Calu3 (cell line): ENCODE results near the gene SMO. TPM values are rescaled to one million over a fixed set of nuclear protein-coding genes. Genes with fewer than 3 reads are reported as not detected.

Experiments
- BruUV-seq: library from RNA; stranded (reverse); fragments of 400-500 nt; replicated peaks from 2 replicates; lab custom pipeline; 2021; lab: Mats Ljungman, UMichigan
- CTCF ChIA-PET: fragments of 300-600 bp; sonication (Branson Sonifier 250); formaldehyde crosslinking; loops from one replicate; lab custom pipeline; 2022; ENCODE audit warnings: antibody characterized with exemption; lab: Charles Lee
- DNase-seq: peaks from one replicate; pipeline ENCODE4 v3.0.0; 2022
- H3K27ac Mint-ChIP-seq: one replicate; pipeline ENCODE4 v1.8.0; 2022; ENCODE audit warnings: mixed read lengths; ENCODE audit not compliant: unreplicated experiment
- H3K27me3 Mint-ChIP-seq: one replicate; pipeline ENCODE4 v1.8.0; 2022; ENCODE audit warnings: mixed read lengths; ENCODE audit not compliant: unreplicated experiment
- H3K36me3 Mint-ChIP-seq: one replicate; pipeline ENCODE4 v1.8.0; 2022; ENCODE audit warnings: mild to moderate bottlenecking, moderate library complexity, mixed read lengths; ENCODE audit not compliant: insufficient read depth, unreplicated experiment
- H3K4me1 Mint-ChIP-seq: one replicate; pipeline ENCODE4 v1.8.0; 2022; ENCODE audit warnings: mild to moderate bottlenecking, low read depth, mixed read lengths; ENCODE audit not compliant: unreplicated experiment
- H3K4me3 Mint-ChIP-seq: one replicate; pipeline ENCODE4 v1.8.0; 2022; ENCODE audit warnings: mild to moderate bottlenecking, low read depth, moderate library complexity, mixed read lengths; ENCODE audit not compliant: unreplicated experiment
- H3K9me3 Mint-ChIP-seq: one replicate; pipeline ENCODE4 v1.8.0; 2022; ENCODE audit warnings: low read depth, mixed read lengths; ENCODE audit not compliant: unreplicated experiment
- CTCF ChIP-seq: fragments of 200-600 bp; IDR thresholded peaks from one replicate; pipeline ENCODE4 v1.8.0; 2022; ENCODE audit warnings: antibody characterized with exemption; ENCODE audit not compliant: unreplicated experiment
- intact Hi-C: fragments of 100-400 bp; cut with micrococcal nuclease; formaldehyde crosslinking; loops from one replicate; pipeline ENCODE4 v1.10.0; 2022; ENCODE audit not compliant: unreplicated experiment
- total RNA-seq: library from RNA; stranded (reverse); gene quantifications from 2 replicates; pipeline ENCODE4 v1.2.3, GENCODE V29; 2022

Gene SMO
- total RNA-seq, 1 experiment from 2014 or later = 3.6 TPM

- Mint-ChIP-seq H3K27me3 (peaks cover 34% of the 10 kb centered on the region), H3K27ac (no peak overlapping the region), H3K4me3 (no peak overlapping the region), H3K36me3 (no peaks in the 10 kb centered on the region), H3K9me3 (no peaks in the 10 kb centered on the region), H3K4me1 (peaks cover 2% of the 10 kb centered on the region)
- intact Hi-C loops = no loop called here
- CTCF ChIA-PET = interaction anchor here (1.7 kb wide), 1 partner anchor 45 kb away, joined by 6 read pairs; no protein-coding TSS in a partner anchor
- DNase-seq = no peak
- no peak for TF ChIP-seq CTCF
- BruUV-seq = no TSS peak
Observed at GRCh38 chr7:129208667-129209066, 20.2 kb downstream of the SMO start.

GRCh38 chr7:129209067-129209926, 20.9 kb downstream of the SMO start:
- H3K9me3 Mint-ChIP-seq = no peaks in the 10 kb centered on the region

GRCh38 chr7:129210256-129210988, 22.0 kb downstream of the SMO start:
- intact Hi-C loops = loop anchor here (1.0 kb wide), 1 partner anchor 46 kb away; no protein-coding TSS in a partner anchor
- no TSS peak for BruUV-seq
- H3K4me3 Mint-ChIP-seq = no peak overlapping the region
- H3K27ac Mint-ChIP-seq = no peak overlapping the region
- H3K9me3 Mint-ChIP-seq = no peaks in the 10 kb centered on the region
- H3K36me3 Mint-ChIP-seq = no peaks in the 10 kb centered on the region
- CTCF ChIA-PET = interaction anchor here (4.0 kb wide), 1 partner anchor 47 kb away, joined by 18 read pairs; no protein-coding TSS in a partner anchor
- TF ChIP-seq CTCF = peak; percentile 86
- peak; percentile 85 for DNase-seq
- peaks cover 37% of the 10 kb centered on the region for H3K27me3 Mint-ChIP-seq
- H3K4me1 Mint-ChIP-seq = peaks cover 8% of the 10 kb centered on the region

More at GRCh38 chr7:129209067-129209926, 20.9 kb downstream of the SMO start:
- Mint-ChIP-seq H3K27me3 (peaks cover 37% of the 10 kb centered on the region), H3K36me3 (no peaks in the 10 kb centered on the region), H3K27ac (no peak overlapping the region), H3K4me3 (no peak overlapping the region), H3K4me1 (peaks cover 8% of the 10 kb centered on the region)
- CTCF ChIA-PET = interaction anchor here (4.0 kb wide), 1 partner anchor 46 kb away, joined by 18 read pairs; no protein-coding TSS in a partner anchor
- BruUV-seq = no TSS peak
- no peak for DNase-seq
- no peak for TF ChIP-seq CTCF
- intact Hi-C loops = no loop called here

- H3K9me3 Mint-ChIP-seq = no peaks in the 10 kb centered on the region
- BruUV-seq = no TSS peak
- no peak for TF ChIP-seq CTCF
Observed at GRCh38 chr7:129210989-129211312, 22.5 kb downstream of the SMO start.

More at GRCh38 chr7:129210989-129211312, 22.5 kb downstream of the SMO start:
- no peak for DNase-seq
- intact Hi-C loops = loop anchor here (1.0 kb wide), 1 partner anchor 47 kb away; no protein-coding TSS in a partner anchor
- Mint-ChIP-seq H3K27me3 (peaks cover 37% of the 10 kb centered on the region), H3K4me1 (peaks cover 8% of the 10 kb centered on the region), H3K36me3 (no peaks in the 10 kb centered on the region), H3K4me3 (no peak overlapping the region), H3K27ac (no peak overlapping the region)
- CTCF ChIA-PET = interaction anchor here (4.0 kb wide), 1 partner anchor 47 kb away, joined by 18 read pairs; no protein-coding TSS in a partner anchor
